Liver (tissue), 3 donors: ENCODE results near the gene DNAH2.

ENCODE experiments used
- CTCF ChIP-seq: fragments of 150-350 bp; IDR thresholded peaks from 2 replicates; pipeline ENCODE4 v1.5.1; 2017; ENCODE audit warnings: improper control_type of control experiment, low read depth, low read length; ENCODE audit not compliant: missing input control
- FOXA1 ChIP-seq: IDR thresholded peaks from 2 replicates; pipeline ENCODE4 v1.6.1; 2016; ENCODE audit warnings: antibody characterized with exemption
- GABPA ChIP-seq, 2 donors: IDR thresholded peaks in 1 of 2; conservative IDR thresholded peaks in 1 of 2; 2 replicates each; pipeline ENCODE4 v1.6.1; 2016; ENCODE audit warnings: antibody characterized with exemption in 2 of 2, mild to moderate bottlenecking in 1 of 2, moderate library complexity in 1 of 2
- JUND ChIP-seq, 2 donors: IDR thresholded peaks; 2 replicates each; pipeline ENCODE4 v1.6.1; 2016; ENCODE audit warnings: antibody characterized with exemption in 2 of 2
- SP1 ChIP-seq: IDR thresholded peaks from 2 replicates; pipeline ENCODE4 v1.6.1; 2018; ENCODE audit warnings: antibody characterized with exemption, mild to moderate bottlenecking
- TAF1 ChIP-seq: conservative IDR thresholded peaks from 2 replicates; pipeline ENCODE4 v1.6.1; 2016; ENCODE audit warnings: antibody characterized with exemption, mild to moderate bottlenecking
- YY1 ChIP-seq: IDR thresholded peaks from 2 replicates; pipeline ENCODE4 v1.6.1; 2016; ENCODE audit warnings: antibody characterized with exemption, mild to moderate bottlenecking
- TF ChIP-seq, protein P1 (sequence below): IDR thresholded peaks from 2 replicates; pipeline ENCODE4 v1.6.1; 2016; ENCODE audit warnings: antibody characterized with exemption, mild to moderate bottlenecking
- TF ChIP-seq, protein P2 (sequence below): IDR thresholded peaks from 2 replicates; pipeline ENCODE4 v1.6.1; 2016; ENCODE audit warnings: antibody characterized with exemption
- donor health status: healthy.
- donor health status: healthy.

DNA sequence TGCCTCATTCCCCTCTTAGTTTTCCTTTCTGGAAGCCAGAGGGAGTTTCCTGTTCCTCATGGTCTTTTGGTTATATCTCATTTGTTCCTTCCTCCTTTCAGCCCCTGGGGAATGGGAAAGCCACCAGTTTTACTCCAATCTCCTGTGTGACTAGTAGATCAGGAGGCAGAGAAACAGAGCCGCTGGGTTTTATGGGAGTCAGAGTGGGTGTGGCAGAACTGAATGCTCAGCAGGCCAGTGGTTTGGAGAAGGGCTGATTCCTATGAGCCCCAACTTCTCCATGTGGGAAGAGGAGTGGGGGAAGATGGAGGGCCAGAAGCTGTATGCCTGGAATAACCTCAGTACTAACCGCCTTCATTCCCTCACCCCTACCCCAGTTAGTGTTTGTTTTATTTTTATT is 4.1 kb downstream of the DNAH2 start:
- TF ChIP-seq SP1 (no peak), CTCF (no peak), GABPA (IDR thresholded peaks at IDR 0.05 in 1 of 2, conservative IDR thresholded peaks at IDR 0.05 in 1 of 2) (no peak), JUND (IDR thresholded peaks at IDR 0.05) (no peak), TAF1 (no peak), FOXA1 (no peak), YY1 (no peak)
- TF ChIP-seq, protein P1, sequence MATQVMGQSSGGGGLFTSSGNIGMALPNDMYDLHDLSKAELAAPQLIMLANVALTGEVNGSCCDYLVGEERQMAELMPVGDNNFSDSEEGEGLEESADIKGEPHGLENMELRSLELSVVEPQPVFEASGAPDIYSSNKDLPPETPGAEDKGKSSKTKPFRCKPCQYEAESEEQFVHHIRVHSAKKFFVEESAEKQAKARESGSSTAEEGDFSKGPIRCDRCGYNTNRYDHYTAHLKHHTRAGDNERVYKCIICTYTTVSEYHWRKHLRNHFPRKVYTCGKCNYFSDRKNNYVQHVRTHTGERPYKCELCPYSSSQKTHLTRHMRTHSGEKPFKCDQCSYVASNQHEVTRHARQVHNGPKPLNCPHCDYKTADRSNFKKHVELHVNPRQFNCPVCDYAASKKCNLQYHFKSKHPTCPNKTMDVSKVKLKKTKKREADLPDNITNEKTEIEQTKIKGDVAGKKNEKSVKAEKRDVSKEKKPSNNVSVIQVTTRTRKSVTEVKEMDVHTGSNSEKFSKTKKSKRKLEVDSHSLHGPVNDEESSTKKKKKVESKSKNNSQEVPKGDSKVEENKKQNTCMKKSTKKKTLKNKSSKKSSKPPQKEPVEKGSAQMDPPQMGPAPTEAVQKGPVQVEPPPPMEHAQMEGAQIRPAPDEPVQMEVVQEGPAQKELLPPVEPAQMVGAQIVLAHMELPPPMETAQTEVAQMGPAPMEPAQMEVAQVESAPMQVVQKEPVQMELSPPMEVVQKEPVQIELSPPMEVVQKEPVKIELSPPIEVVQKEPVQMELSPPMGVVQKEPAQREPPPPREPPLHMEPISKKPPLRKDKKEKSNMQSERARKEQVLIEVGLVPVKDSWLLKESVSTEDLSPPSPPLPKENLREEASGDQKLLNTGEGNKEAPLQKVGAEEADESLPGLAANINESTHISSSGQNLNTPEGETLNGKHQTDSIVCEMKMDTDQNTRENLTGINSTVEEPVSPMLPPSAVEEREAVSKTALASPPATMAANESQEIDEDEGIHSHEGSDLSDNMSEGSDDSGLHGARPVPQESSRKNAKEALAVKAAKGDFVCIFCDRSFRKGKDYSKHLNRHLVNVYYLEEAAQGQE: no peak
- TF ChIP-seq, protein P2, sequence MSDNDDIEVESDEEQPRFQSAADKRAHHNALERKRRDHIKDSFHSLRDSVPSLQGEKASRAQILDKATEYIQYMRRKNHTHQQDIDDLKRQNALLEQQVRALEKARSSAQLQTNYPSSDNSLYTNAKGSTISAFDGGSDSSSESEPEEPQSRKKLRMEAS: no peak
